HUES64 (cell line): Measurements from ENCODE around the gene IMMP2L. TPM values are rescaled to one million over a fixed set of nuclear protein-coding genes. Genes with fewer than 3 reads are reported as not detected.
"Not testable (repeated sequence)": the region's sequence is repeated elsewhere in the genome, so short reads cannot be mapped to it uniquely, and the experiment has no call there.

Source experiments
- H3K27ac ChIP-seq: 2 replicates; pipeline ENCODE4 v1.7.0; 2013; ENCODE audit warnings: low read depth, low read length, inconsistent platforms
- H3K27me3 ChIP-seq: 2 replicates; pipeline ENCODE4 v1.6.1; 2013; ENCODE audit warnings: mild to moderate bottlenecking, low read length; ENCODE audit not compliant: insufficient read depth
- H3K36me3 ChIP-seq: 2 replicates; pipeline ENCODE4 v1.6.1; 2013; ENCODE audit warnings: mild to moderate bottlenecking, low read length; ENCODE audit not compliant: insufficient read depth
- H3K4me1 ChIP-seq: 2 replicates; pipeline ENCODE4 v1.6.1; 2013; ENCODE audit warnings: mild to moderate bottlenecking, low read length, moderate library complexity; ENCODE audit not compliant: insufficient read depth
- H3K4me3 ChIP-seq: 2 replicates; pipeline ENCODE4 v1.5.1; 2013; ENCODE audit warnings: mild to moderate bottlenecking, low read length, moderate library complexity
- H3K9ac ChIP-seq: 2 replicates; pipeline ENCODE4 v1.6.1; 2013; ENCODE audit warnings: mild to moderate bottlenecking, low read depth, low read length
- H3K9me3 ChIP-seq: 2 replicates; pipeline ENCODE4 v1.6.1; 2013; ENCODE audit warnings: low read depth, low read length; ENCODE audit not compliant: insufficient read depth
- WGBS: fragments of 150-250, 120-280 bp; methylation state at CpG from one replicate; pipeline ENCODE4 v1.1.7; 2013; ENCODE audit warnings: missing lambda C conversion rate; 5-methylcytosine and 5-hydroxymethylcytosine counted together
- polyA plus RNA-seq, 2 experiments: library from polyadenylated mRNA; stranded (reverse); fragments of 50-300 nt; gene quantifications; one replicate each; pipeline ENCODE4 v1.2.3, GENCODE V29; 2013

Gene IMMP2L
- polyA plus RNA-seq (2013, experiment 1 of 2), result 5.4 TPM
- polyA plus RNA-seq (2013, experiment 2 of 2), result 5.3 TPM

DNA sequence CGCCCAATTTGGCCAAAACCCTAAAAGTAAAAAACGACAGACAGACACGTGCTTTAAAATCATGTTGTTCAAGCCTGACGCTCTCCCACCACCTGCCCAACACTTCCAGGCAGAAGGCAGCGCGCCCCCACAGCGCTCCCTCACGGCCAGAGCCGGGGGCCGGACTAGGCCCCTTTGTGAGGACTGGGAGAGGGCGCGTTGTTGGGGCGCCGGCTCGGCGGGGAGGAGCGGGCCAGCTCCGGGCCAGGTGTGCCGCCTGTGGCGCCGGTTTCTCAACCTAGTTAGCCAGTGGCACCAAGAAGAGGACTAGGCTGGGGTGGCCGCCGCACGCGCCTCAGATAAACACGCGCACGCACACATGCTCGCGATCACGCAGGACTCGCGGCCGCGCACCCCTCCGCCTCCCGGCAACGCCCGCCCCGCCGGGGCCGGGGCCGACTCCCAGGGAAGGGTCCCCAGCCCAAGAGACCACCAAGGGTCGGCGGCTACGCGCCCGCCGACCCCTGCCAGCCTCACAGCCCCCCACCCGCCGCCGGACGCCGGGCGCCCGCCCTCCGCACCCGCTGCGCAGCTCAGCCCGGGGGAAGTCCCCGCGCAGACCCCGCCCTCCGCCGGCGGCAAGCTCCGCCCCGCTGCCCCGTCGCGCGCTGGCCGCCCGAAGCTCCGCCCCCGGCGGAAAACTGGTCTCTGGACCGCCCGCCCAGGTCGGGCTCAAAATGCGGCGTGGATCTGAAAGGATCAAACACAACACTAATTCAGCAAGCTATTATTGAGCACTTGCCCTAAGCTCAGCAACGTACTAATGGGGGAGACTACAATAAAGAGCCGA is at the start of gene IMMP2L:
TSS of gene IMMP2L (minus strand) at position 589 of the 829 bp plus-strand sequence.
- peak within 1 kb of the TSS; percentile 82 for H3K4me3 ChIP-seq
- peaks cover 8% of the 10 kb centered on the region for H3K36me3 ChIP-seq
- no peaks in the 10 kb centered on the region for H3K27me3 ChIP-seq
- H3K9me3 ChIP-seq, result no peaks in the 10 kb centered on the region
- H3K4me1 ChIP-seq, result peaks cover 18% of the 10 kb centered on the region
- peak within 1 kb of the TSS; percentile 72; the same call in 1 of the 2 replicates for H3K27ac ChIP-seq
- WGBS, result under 1% methylated on average over 83 of the region's 84 CpGs
- peak within 1 kb of the TSS; percentile 95 for H3K9ac ChIP-seq

DNA sequence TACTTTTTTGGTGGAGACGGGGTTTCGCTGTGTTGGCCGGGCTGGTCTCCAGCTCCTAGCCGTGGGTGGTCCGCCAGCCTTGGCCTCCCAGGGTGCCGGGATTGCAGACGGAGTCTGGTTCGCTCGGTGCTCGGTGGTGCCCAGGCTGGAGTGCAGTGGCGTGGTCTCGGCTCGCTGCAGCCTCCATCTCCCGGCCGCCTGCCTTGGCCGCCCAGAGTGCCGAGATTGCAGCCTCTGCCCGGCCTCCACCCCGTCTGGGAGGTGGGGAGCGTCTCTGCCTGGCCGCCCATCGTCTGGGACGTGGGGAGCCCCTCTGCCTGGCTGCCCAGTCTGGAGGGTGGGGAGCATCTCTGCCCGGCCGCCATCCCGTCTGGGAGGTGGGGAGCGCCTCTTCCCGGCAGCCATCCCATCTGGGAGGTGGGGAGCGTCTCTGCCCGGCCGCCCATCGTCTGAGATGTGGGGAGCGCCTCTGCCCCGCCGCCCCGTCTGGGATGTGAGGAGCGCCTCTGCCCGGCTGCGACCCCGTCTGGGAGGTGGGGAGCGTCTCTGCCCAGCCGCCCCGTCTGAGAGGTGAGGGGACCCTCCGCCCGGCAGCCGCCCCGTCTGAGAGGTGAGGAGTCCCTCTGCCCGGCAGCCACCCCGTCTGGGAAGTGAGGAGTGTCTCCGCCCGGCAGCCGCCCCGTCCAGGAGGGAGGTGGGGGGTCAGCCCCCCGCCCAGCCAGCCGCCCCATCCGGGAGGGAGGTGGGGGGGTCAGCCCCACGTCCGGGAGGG is 47.4 kb upstream of the IMMP2L start:
- H3K27ac ChIP-seq, H3K4me3 ChIP-seq, H3K36me3 ChIP-seq, H3K9ac ChIP-seq, H3K27me3 ChIP-seq, H3K4me1 ChIP-seq, H3K9me3 ChIP-seq: not testable (repeated sequence)
- 94% methylated on average over 52 of the region's 58 CpGs for WGBS

- H3K36me3 ChIP-seq, result no peaks in the 10 kb centered on the region
- 80% methylated on average over 2 of the region's 2 CpGs for WGBS
- H3K27ac ChIP-seq, result no peak overlapping the region
- H3K4me1 ChIP-seq, result no peaks in the 10 kb centered on the region; the same call in 1 of the 2 replicates
- no peaks in the 10 kb centered on the region for H3K9me3 ChIP-seq
- H3K9ac ChIP-seq, result no peak overlapping the region
- no peaks in the 10 kb centered on the region for H3K27me3 ChIP-seq
- H3K4me3 ChIP-seq, result no peak overlapping the region
Observed at GRCh38 chr7:111607621-111608020, 45.3 kb upstream of the IMMP2L start.

- no peaks in the 10 kb centered on the region for H3K9me3 ChIP-seq
- H3K27ac ChIP-seq, result no peak overlapping the region
- no peaks in the 10 kb centered on the region for H3K27me3 ChIP-seq
- no peaks in the 10 kb centered on the region for H3K36me3 ChIP-seq
- H3K4me3 ChIP-seq, result no peak overlapping the region
- H3K9ac ChIP-seq, result no peak overlapping the region
- WGBS, result 100% methylated on average over 1 of the region's 1 CpG
- no peaks in the 10 kb centered on the region; the same call in 1 of the 2 replicates for H3K4me1 ChIP-seq
Observed at GRCh38 chr7:111605246-111605645, 43.0 kb upstream of the IMMP2L start.

DNA sequence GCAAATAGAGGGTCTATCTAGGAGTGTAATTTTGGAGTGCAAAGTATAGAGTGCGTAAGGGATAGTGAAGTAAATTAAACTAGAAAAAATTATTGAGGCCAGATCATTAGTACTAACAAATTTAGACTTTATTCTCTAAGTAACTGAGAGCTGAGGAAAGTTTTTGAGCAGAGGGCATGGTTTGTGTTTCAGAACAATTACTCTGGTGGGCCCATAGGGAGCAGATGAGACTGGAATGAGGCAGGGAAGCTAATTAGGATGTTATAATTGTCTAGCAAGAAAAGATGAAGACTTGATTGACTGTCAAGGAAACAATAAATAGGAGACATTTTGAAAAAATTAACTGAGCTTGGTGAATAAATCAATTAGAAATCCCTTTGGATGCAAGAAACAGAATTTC is 37.8 kb upstream of the IMMP2L start:
- no peak overlapping the region for H3K27ac ChIP-seq
- H3K4me3 ChIP-seq, result no peak overlapping the region
- H3K9ac ChIP-seq, result no peak overlapping the region
- 89% methylated on average over 1 of the region's 1 CpG for WGBS
- H3K27me3 ChIP-seq, result no peaks in the 10 kb centered on the region
- no peaks in the 10 kb centered on the region; the same call in 1 of the 2 replicates for H3K9me3 ChIP-seq
- H3K36me3 ChIP-seq, result no peaks in the 10 kb centered on the region
- no peaks in the 10 kb centered on the region for H3K4me1 ChIP-seq

DNA sequence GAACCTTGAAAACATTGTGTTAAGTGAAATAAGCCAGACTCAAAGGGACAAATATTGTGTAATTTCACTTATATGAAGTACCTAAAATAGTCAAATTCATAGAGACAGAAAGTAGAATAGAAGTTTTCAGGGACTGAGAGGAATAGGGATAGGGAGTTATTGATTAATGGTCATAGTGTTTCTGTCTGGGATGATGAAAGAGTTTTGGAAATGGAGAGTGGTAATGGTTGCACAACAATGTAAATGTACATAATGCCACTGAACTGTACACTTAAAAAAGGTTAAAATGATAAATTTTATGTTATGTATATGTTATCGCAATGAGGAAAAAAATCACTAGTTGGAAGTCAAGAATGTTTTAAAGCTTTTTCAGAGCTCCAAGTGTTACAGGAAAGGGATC is 33.5 kb upstream of the IMMP2L start:
- no peaks in the 10 kb centered on the region for H3K36me3 ChIP-seq
- H3K27ac ChIP-seq, result no peak overlapping the region

DNA sequence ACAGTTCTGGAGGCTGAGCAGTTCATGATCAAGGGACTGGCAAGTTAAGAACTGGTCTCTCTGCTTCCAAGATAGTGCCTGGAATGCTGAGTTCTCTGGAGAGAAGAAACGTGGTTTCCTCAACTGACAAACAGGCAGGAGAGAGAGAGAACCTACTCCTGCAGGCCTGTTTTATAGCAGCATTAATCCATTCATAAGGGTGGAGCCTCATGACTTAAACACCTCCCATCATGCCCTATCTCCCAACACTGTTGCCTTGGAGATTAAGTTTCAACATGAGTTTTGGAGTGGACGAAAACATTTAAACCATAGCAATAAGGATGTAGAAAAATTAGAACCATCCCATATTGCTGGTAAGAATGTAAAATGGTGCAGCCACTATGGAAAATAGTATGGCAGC is 32.3 kb upstream of the IMMP2L start:
- Histone ChIP-seq H3K4me1 (no peaks in the 10 kb centered on the region), H3K9ac (no peak overlapping the region), H3K27ac (no peak overlapping the region), H3K36me3 (no peaks in the 10 kb centered on the region), H3K27me3 (no peaks in the 10 kb centered on the region), H3K9me3 (no peaks in the 10 kb centered on the region; the same call in 1 of the 2 replicates), H3K4me3 (no peak overlapping the region)
- WGBS, result 84% methylated on average over 2 of the region's 2 CpGs

More for the DNA sequence above, 33.5 kb upstream of the IMMP2L start:
- no peaks in the 10 kb centered on the region for H3K4me1 ChIP-seq
- 96% methylated on average over 1 of the region's 1 CpG for WGBS
- no peak overlapping the region for H3K4me3 ChIP-seq
- no peaks in the 10 kb centered on the region for H3K27me3 ChIP-seq
- H3K9ac ChIP-seq, result no peak overlapping the region
- no peaks in the 10 kb centered on the region; the same call in 1 of the 2 replicates for H3K9me3 ChIP-seq

- H3K9me3 ChIP-seq, result no peaks in the 10 kb centered on the region; the same call in 1 of the 2 replicates
- H3K36me3 ChIP-seq, result no peaks in the 10 kb centered on the region
- no peak overlapping the region for H3K27ac ChIP-seq
- H3K4me3 ChIP-seq, result no peak overlapping the region
- H3K27me3 ChIP-seq, result no peaks in the 10 kb centered on the region
- H3K4me1 ChIP-seq, result no peaks in the 10 kb centered on the region
- WGBS, result 81% methylated on average over 1 of the region's 2 CpGs
- H3K9ac ChIP-seq, result no peak overlapping the region
Observed at GRCh38 chr7:111593343-111593742, 31.1 kb upstream of the IMMP2L start.

DNA sequence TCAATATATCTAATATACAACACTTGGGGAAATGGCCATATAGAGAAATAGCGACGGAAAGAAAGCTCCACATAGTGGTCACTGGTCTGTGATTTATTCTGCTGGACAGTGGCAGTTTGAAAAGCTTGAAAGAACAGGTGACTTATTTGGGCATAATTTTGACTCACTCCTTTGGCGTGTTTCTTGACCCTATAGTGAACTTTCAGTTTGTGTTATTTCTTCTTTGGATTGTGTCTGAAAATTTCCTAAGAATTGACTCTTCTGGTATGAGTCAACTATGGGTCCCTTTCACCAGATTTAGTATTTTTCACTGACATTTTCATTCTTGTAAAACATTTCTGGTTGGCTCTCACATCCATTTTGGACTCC is 25.8 kb upstream of the IMMP2L start:
- 98% methylated on average over 3 of the region's 3 CpGs for WGBS

GRCh38 chr7:111587410-111588064 is 25.2 kb upstream of the IMMP2L start:
- Histone ChIP-seq H3K9ac (no peak overlapping the region), H3K27me3 (no peaks in the 10 kb centered on the region), H3K4me3 (no peak overlapping the region), H3K27ac (no peak overlapping the region), H3K9me3 (no peaks in the 10 kb centered on the region), H3K36me3 (no peaks in the 10 kb centered on the region), H3K4me1 (no peaks in the 10 kb centered on the region)
- WGBS, result 89% methylated on average over 6 of the region's 10 CpGs

More for the DNA sequence above, 25.8 kb upstream of the IMMP2L start:
- Histone ChIP-seq H3K27ac (no peak overlapping the region), H3K4me1 (no peaks in the 10 kb centered on the region), H3K4me3 (no peak overlapping the region), H3K9ac (no peak overlapping the region), H3K9me3 (no peaks in the 10 kb centered on the region), H3K36me3 (no peaks in the 10 kb centered on the region), H3K27me3 (no peaks in the 10 kb centered on the region)
